Measurements from ENCODE around the gene EMCN.
"Not testable (repeated sequence)": the region's sequence is repeated elsewhere in the genome, so short reads cannot be mapped to it uniquely, and the experiment has no call there.

The EMCN gene

GRCh38 chr4:100492129-100492528 lies 25.7 kb downstream of the EMCN start:
- no peak for DNase-seq (ENCODE audit: low spot score)

- DNase-seq (ENCODE audit: low spot score): no peak
Measured at GRCh38 chr4:100489305-100489704, 28.5 kb downstream of the EMCN start.

GRCh38 chr4:100486496-100486895 lies 31.3 kb downstream of the EMCN start:
- no peak for DNase-seq (ENCODE audit: low spot score)

GRCh38 chr4:100483796-100484195 lies 34.0 kb downstream of the EMCN start:
- DNase-seq (ENCODE audit: low spot score): no peak

- no peak for DNase-seq (ENCODE audit: low spot score)
Measured at GRCh38 chr4:100479971-100480370, 37.9 kb downstream of the EMCN start.

GRCh38 chr4:100469555-100469954 lies 48.3 kb downstream of the EMCN start:
- DNase-seq (ENCODE audit: low spot score): no peak

GRCh38 chr4:100466501-100466900 lies 51.3 kb downstream of the EMCN start:
- no peak for DNase-seq (ENCODE audit: low spot score)

- DNase-seq (ENCODE audit: low spot score): no peak
Measured at GRCh38 chr4:100461807-100462605, 55.8 kb downstream of the EMCN start.

GRCh38 chr4:100450449-100450848 lies 67.4 kb downstream of the EMCN start:
- DNase-seq (ENCODE audit: low spot score): no peak

- no peak for DNase-seq (ENCODE audit: low spot score)
Measured at GRCh38 chr4:100431416-100431815, 86.4 kb downstream of the EMCN start.

GRCh38 chr4:100430451-100430850 lies 87.4 kb downstream of the EMCN start:
- DNase-seq (ENCODE audit: low spot score): no peak

- DNase-seq (ENCODE audit: low spot score): no peak
Measured at GRCh38 chr4:100429616-100430015, 88.2 kb downstream of the EMCN start.

- DNase-seq (ENCODE audit: low spot score): no peak
Measured at GRCh38 chr4:100428051-100428450, 89.8 kb downstream of the EMCN start.

- DNase-seq (ENCODE audit: low spot score): no peak
Measured at GRCh38 chr4:100424376-100424775, 93.4 kb downstream of the EMCN start.

- DNase-seq (ENCODE audit: low spot score): no peak
Measured at GRCh38 chr4:100422894-100423293, 94.9 kb downstream of the EMCN start.

- DNase-seq (ENCODE audit: low spot score): peak; percentile 22
Measured at GRCh38 chr4:100421361-100421978, 96.4 kb downstream of the EMCN start.

- DNase-seq (ENCODE audit: low spot score): no peak
Measured at GRCh38 chr4:100420571-100420970, 97.3 kb downstream of the EMCN start.

- no peak for DNase-seq (ENCODE audit: low spot score)
Measured at GRCh38 chr4:100417565-100417964, 100.3 kb downstream of the EMCN start.

- DNase-seq (ENCODE audit: low spot score): no peak
Measured at GRCh38 chr4:100414016-100414790, 103.6 kb downstream of the EMCN start.

GRCh38 chr4:100391863-100392262 lies 126.0 kb downstream of the EMCN start:
- peak; percentile 8 for DNase-seq (ENCODE audit: low spot score)

- no peak for DNase-seq (ENCODE audit: low spot score)
Measured at GRCh38 chr4:100391086-100391485, 126.7 kb downstream of the EMCN start.

- DNase-seq (ENCODE audit: low spot score): no peak
Measured at GRCh38 chr4:100386270-100386669, 131.6 kb downstream of the EMCN start.

GRCh38 chr4:100380401-100380800 lies 137.4 kb downstream of the EMCN start:
- DNase-seq (ENCODE audit: low spot score): not testable (repeated sequence)

All from SW480 (cell line).